Adrenal gland (tissue), 12 donors: Measurements from ENCODE around the gene ERCC4. TPM values are rescaled to one million over a fixed set of nuclear protein-coding genes. Genes with fewer than 3 reads are reported as not detected.

ENCODE experiments used
- DNase-seq, 7 donors: peaks; one replicate each; pipeline ENCODE4 v3.0.0-alpha.2; 2019 to 2020
- H3K27ac ChIP-seq, 5 donors: fragments of 200-600 bp; sonication (generic) in 4 of 5; 1 replicate in 3 of 5; 2 replicates in 2 of 5; pipeline versions ENCODE4 v1.5.1 to v1.8.0; 2016 to 2020; ENCODE audit warnings: mild to moderate bottlenecking in 1 of 5
- H3K27me3 ChIP-seq: fragments of 200-600 bp; 2 replicates; pipeline ENCODE4 v1.8.0; 2021
- H3K36me3 ChIP-seq, 2 donors: fragments of 200-600 bp; replicated peaks in 1 of 2; 1 replicate in 1 of 2; 2 replicates in 1 of 2; pipeline versions ENCODE4 v1.5.1 to v1.8.0; 2018 to 2022
- H3K4me1 ChIP-seq, 2 donors: fragments of 200-600 bp; replicated peaks in 1 of 2; 1 replicate in 1 of 2; 2 replicates in 1 of 2; pipeline versions ENCODE4 v1.5.1 to v1.8.0; 2018 to 2021
- H3K4me3 ChIP-seq, 4 donors: fragments of 200-600 bp; sonication (generic) in 3 of 4; one replicate each; pipeline ENCODE4 v1.5.1; 2016 to 2018
- H3K9me3 ChIP-seq, 3 donors: fragments of 200-600 bp; sonication (generic) in 1 of 3; replicated peaks in 1 of 3; 1 replicate in 2 of 3; 2 replicates in 1 of 3; pipeline versions ENCODE4 v1.5.1 to v1.8.0; 2016 to 2021
- CTCF ChIP-seq, 6 experiments: fragments of 450-650 bp in 4 of 6; fragments of 200-600 bp in 2 of 6; sonication (generic) in 1 of 6; IDR thresholded peaks; 1 replicate in 5 of 6; 2 replicates in 1 of 6; pipeline versions ENCODE4 v1.5.1 to v1.8.0; 2016 to 2021; ENCODE audit warnings: antibody characterized with exemption in 6 of 6, mild to moderate bottlenecking in 2 of 6, moderate library complexity in 1 of 6
- POLR2A ChIP-seq, 2 donors: fragments of 450-650 bp; IDR thresholded peaks; one replicate each; pipeline ENCODE4 v1.6.1; 2017; ENCODE audit warnings: antibody characterized with exemption in 2 of 2, mild to moderate bottlenecking in 2 of 2, moderate library complexity in 1 of 2
- WGBS, 4 donors: extraction: QIAGEN DNeasy Blood & Tissue Kit in 2 of 4; methylation state at CpG; one replicate each; pipeline versions ENCODE4 v1.1.5 to v1.1.7; 2013 to 2017; 5-methylcytosine and 5-hydroxymethylcytosine counted together
- intact Hi-C, 2 donors: fragments of 100-400 bp; cut with DNase I; formaldehyde crosslinking; loops; one replicate each; pipeline versions ENCODE4 v1.14.1 to v1.15.0; 2022 to 2023
- polyA plus RNA-seq, 3 donors: library from polyadenylated mRNA; stranded (reverse); fragments of 200-250 nt in 2 of 3; fragments of 350-450 nt in 1 of 3; fragmentation: Illumina TruSeq in 1 of 3; extraction: RNeasy Lipid Tissue Mini Kit (QIAGEN cat#74804) in 1 of 3; gene quantifications; one replicate each; pipeline ENCODE4 v1.2.3, GENCODE V29; 2013 to 2014
- total RNA-seq, 9 donors: library from RNA; depleted of rRNA in 4 of 9; stranded (reverse); fragments of >200 nt in 4 of 9; fragments of 120-200 nt in 1 of 9; fragmentation: NEBNext Ultra II Directional in 1 of 9; extraction: Animal tissue kit (Norgen Biotek cat#: 25700) in 1 of 9; gene quantifications; one replicate each; pipeline versions ENCODE4 v1.1.0 to v1.2.4, GENCODE V29; 2013 to 2023
- donor health status: healthy with polysubstance abuse.
- donor health status: Bipolar disorder and iron deficiency.
- donor health status: DM: yes; HTN: yes; CAD: no.
- donor health status: DM: no; HTN: no; CAD: no.
- donor health status: DM: no; HTN: no; CAD: no.
- donor health status: DM: yes; HTN: yes; CAD: no.

The ERCC4 gene
- total and polyA plus RNA-seq, 12 donors, result 2.8 to 27.9 (median 15.4) TPM

GRCh38 chr16:13957197-13958078 lies 37.5 kb downstream of the ERCC4 start:
- peak overlapping the region; percentile 74 to 94 (median 89) for H3K27ac ChIP-seq
- no peaks in the 10 kb centered on the region for H3K36me3 ChIP-seq

GRCh38 chr16:13958474-13958873 lies 38.5 kb downstream of the ERCC4 start:
- Histone ChIP-seq H3K9me3 (no peaks in the 10 kb centered on the region), H3K36me3 (no peaks in the 10 kb centered on the region), H3K27ac (peak overlapping the region in 3 of 5 donors; percentile 53 to 90 (median 89)), H3K27me3 (no peaks in the 10 kb centered on the region), H3K4me3 (no peak overlapping the region), H3K4me1 (peaks cover 18 to 33% of the 10 kb centered on the region in 2 donors)
- TF ChIP-seq CTCF (IDR thresholded peaks at IDR 0.05) (no peak), POLR2A (IDR thresholded peaks at IDR 0.05) (no peak)
- 85 to 89% (median 86%) methylated on average over 4 of the region's 4 CpGs for WGBS, 4 donors
- intact Hi-C loops, result loop anchor here in 1 of 2 donors (5.0 kb wide), 1 partner anchor 54 kb away; no protein-coding TSS in a partner anchor
- no peak for DNase-seq

More at GRCh38 chr16:13957197-13958078, 37.5 kb downstream of the ERCC4 start:
- 9 to 14% (median 10%) methylated on average over 14 of the region's 14 CpGs for WGBS, 4 donors
- Histone ChIP-seq H3K4me1 (peaks cover 21 to 40% of the 10 kb centered on the region in 2 donors), H3K9me3 (no peaks in the 10 kb centered on the region), H3K4me3 (peak overlapping the region in 2 of 4 donors; percentile 2 to 53), H3K27me3 (no peaks in the 10 kb centered on the region)
- DNase-seq, result peak; percentile 70 to 94 (median 90)
- intact Hi-C loops, result loop anchor here in 1 of 2 donors (5.0 kb wide), 1 partner anchor 55 kb away; no protein-coding TSS in a partner anchor
- TF ChIP-seq POLR2A (IDR thresholded peaks at IDR 0.05), result peak in 1 of 2 donors; percentile 92
- TF ChIP-seq CTCF (IDR thresholded peaks at IDR 0.05), result no peak

- no peak overlapping the region for H3K27ac ChIP-seq
- no peaks in the 10 kb centered on the region for H3K9me3 ChIP-seq
- no peak for DNase-seq
- TF ChIP-seq POLR2A (IDR thresholded peaks at IDR 0.05) (no peak), CTCF (IDR thresholded peaks at IDR 0.05) (no peak)
- H3K4me1 ChIP-seq, result peaks cover 17 to 29% of the 10 kb centered on the region in 2 donors
- 90 to 96% (median 92%) methylated on average over 8 of the region's 8 CpGs for WGBS, 4 donors
- no peaks in the 10 kb centered on the region for H3K27me3 ChIP-seq
- intact Hi-C loops, result loop anchor here in 1 of 2 donors (5.0 kb wide), 1 partner anchor 53 kb away; no protein-coding TSS in a partner anchor
- H3K4me3 ChIP-seq, result no peak overlapping the region
- no peaks in the 10 kb centered on the region for H3K36me3 ChIP-seq
Measured at GRCh38 chr16:13959626-13960025, 39.7 kb downstream of the ERCC4 start.

GRCh38 chr16:13961099-13961811 lies 41.3 kb downstream of the ERCC4 start:
- Histone ChIP-seq H3K4me3 (no peak overlapping the region), H3K36me3 (no peaks in the 10 kb centered on the region), H3K27ac (no peak overlapping the region), H3K4me1 (peaks cover 12 to 21% of the 10 kb centered on the region in 2 donors), H3K27me3 (no peaks in the 10 kb centered on the region), H3K9me3 (no peaks in the 10 kb centered on the region)
- WGBS, 4 donors, result 82 to 89% (median 84%) methylated on average over 8 of the region's 8 CpGs
- DNase-seq, result peak in 1 of 7 donors; percentile 17
- intact Hi-C loops, result no loop called here
- no peak for TF ChIP-seq POLR2A (IDR thresholded peaks at IDR 0.05)
- TF ChIP-seq CTCF (IDR thresholded peaks at IDR 0.05), result no peak
